Left ventricle myocardium inferior (tissue), 1 donor: ENCODE measurements around the gene HEATR9. TPM values are rescaled to one million over a fixed set of nuclear protein-coding genes. Genes with fewer than 3 reads are reported as not detected.

Source experiments
- DNase-seq: peaks from one replicate; pipeline ENCODE4 v3.0.0-alpha.2; 2020
- H3K27ac ChIP-seq: fragments of 200-600 bp; replicated peaks from 2 replicates; pipeline ENCODE4 v1.8.0; 2021
- H3K27me3 ChIP-seq: fragments of 200-600 bp; 2 replicates; pipeline ENCODE4 v1.8.0; 2021; ENCODE audit warnings: low read depth
- H3K36me3 ChIP-seq: fragments of 200-600 bp; 2 replicates; pipeline ENCODE4 v1.8.0; 2021
- H3K4me1 ChIP-seq: fragments of 200-600 bp; 2 replicates; pipeline ENCODE4 v1.8.0; 2021
- H3K4me3 ChIP-seq: fragments of 200-600 bp; 2 replicates; pipeline ENCODE4 v1.8.0; 2021; ENCODE audit warnings: mild to moderate bottlenecking, moderate library complexity
- H3K9me3 ChIP-seq: fragments of 200-600 bp; replicated peaks from 2 replicates; pipeline ENCODE4 v1.8.0; 2021
- CTCF ChIP-seq: fragments of 200-600 bp; IDR thresholded peaks from 2 replicates; pipeline ENCODE4 v1.8.0; 2021; ENCODE audit warnings: antibody characterized with exemption, mild to moderate bottlenecking, borderline replicate concordance
- intact Hi-C: fragments of 100-400 bp; cut with micrococcal nuclease; formaldehyde crosslinking; loops from one replicate; pipeline ENCODE4 v1.11.0; 2022
- total RNA-seq: library from RNA; stranded (reverse); fragmentation: NEBNext Ultra II Directional; extraction: Animal tissue kit (Norgen Biotek cat#: 25700); gene quantifications from one replicate; pipeline ENCODE4 v1.2.1, GENCODE V29; 2021
- donor health status: DM: no; HTN: yes; CAD: no; lungs with severe emphysema.

HEATR9 gene
- total RNA-seq, 1 donor from 2014 or later: not detected

DNA sequence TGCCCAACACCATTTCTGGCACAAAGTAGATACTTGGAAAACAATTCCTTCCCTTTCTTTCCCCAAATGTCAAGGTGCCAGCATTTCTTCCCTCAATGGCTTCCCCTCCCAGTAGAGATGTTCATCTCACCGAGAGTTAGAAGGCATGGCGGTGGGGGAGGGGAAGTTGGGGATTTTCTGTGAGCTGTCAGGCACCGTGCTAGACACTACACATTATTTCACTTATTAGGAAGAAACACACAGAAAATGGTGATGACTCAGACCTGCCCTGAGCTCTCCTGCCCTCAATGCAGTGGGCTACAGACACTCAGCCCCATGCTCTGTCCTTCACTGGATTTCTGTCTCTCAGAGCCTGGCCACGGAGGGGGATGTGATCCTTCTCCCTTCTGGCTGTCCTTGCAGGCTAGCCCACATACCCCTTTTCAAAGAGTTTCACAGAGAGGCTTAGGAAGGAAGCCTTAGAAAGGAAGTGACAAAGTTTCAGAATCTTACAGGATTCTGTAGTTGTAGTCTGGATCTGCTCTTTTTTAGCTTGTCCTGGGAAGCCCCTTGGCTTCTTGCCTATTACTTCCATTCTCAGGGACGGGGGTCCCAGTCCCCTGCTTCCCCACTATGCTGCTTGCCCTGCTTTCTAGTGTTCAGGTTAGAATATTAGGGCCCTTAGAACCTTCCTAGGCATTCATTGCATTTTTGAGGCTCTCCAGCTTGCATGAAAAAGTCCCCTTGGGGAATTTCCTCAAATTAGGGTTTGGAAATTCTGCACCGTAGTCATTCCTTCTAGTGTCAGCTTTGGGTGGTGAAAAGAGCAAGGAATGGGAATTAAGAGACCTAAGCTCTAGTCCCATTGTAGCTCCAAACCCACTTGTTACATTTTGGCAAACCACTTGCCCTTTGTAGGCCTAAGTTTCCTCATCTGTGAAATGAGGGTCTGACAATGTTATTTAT lies 23.7 kb upstream of the HEATR9 start:
- H3K9me3 ChIP-seq: no peaks in the 10 kb centered on the region
- DNase-seq: no peak
- peaks cover 8% of the 10 kb centered on the region for H3K27me3 ChIP-seq
- intact Hi-C loops: no loop called here
- no peaks in the 10 kb centered on the region for H3K4me1 ChIP-seq
- H3K4me3 ChIP-seq: no peak overlapping the region
- H3K27ac ChIP-seq: no peak overlapping the region
- TF ChIP-seq CTCF: no peak
- no peaks in the 10 kb centered on the region for H3K36me3 ChIP-seq

GRCh38 chr17:35891269-35891668 lies 22.6 kb upstream of the HEATR9 start:
- intact Hi-C loops: no loop called here
- DNase-seq: no peak

DNA sequence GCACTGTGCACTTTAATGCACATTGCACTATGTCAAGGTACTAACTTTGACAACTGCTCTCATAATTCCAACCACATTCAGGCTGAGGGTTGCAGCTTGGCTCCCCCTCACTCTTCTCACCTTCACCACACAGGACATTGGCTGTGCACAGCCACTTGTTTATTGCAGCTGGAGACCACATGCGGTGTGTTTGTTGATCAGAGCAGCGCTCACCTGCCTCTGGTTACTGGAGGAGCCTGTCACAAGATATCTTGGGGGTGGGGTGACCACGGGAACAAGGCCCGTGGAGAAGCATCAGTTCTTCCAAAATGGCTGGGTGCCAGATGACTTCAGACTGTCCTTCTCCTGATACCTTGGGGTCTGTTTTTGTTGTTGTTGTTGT lies 22.1 kb upstream of the HEATR9 start:
- no peak for DNase-seq
- Histone ChIP-seq H3K4me1 (no peaks in the 10 kb centered on the region), H3K27me3 (no peaks in the 10 kb centered on the region), H3K9me3 (no peaks in the 10 kb centered on the region), H3K4me3 (no peak overlapping the region), H3K27ac (no peak overlapping the region), H3K36me3 (no peaks in the 10 kb centered on the region)
- intact Hi-C loops: no loop called here
- TF ChIP-seq CTCF: no peak

More at GRCh38 chr17:35891269-35891668, 22.6 kb upstream of the HEATR9 start:
- no peak for TF ChIP-seq CTCF
- Histone ChIP-seq H3K27me3 (peaks cover 4% of the 10 kb centered on the region), H3K36me3 (no peaks in the 10 kb centered on the region), H3K4me3 (no peak overlapping the region), H3K9me3 (no peaks in the 10 kb centered on the region), H3K27ac (no peak overlapping the region), H3K4me1 (no peaks in the 10 kb centered on the region)

- DNase-seq: no peak
- intact Hi-C loops: no loop called here
- no peaks in the 10 kb centered on the region for H3K36me3 ChIP-seq
Observed at GRCh38 chr17:35889818-35890773, 21.4 kb upstream of the HEATR9 start.

More at GRCh38 chr17:35889818-35890773, 21.4 kb upstream of the HEATR9 start:
- Histone ChIP-seq H3K27ac (no peak overlapping the region), H3K4me3 (no peak overlapping the region), H3K4me1 (no peaks in the 10 kb centered on the region), H3K27me3 (no peaks in the 10 kb centered on the region), H3K9me3 (no peaks in the 10 kb centered on the region)
- TF ChIP-seq CTCF: no peak
